ENCODE data around the gene PLA2G6. TPM values are rescaled to one million over a fixed set of nuclear protein-coding genes. Genes with fewer than 3 reads are reported as not detected.

Gene PLA2G6
- total and polyA plus RNA-seq, 9 of the 15 experiments (the other 6 are each of a cell fraction or from before 2014, with no cell fraction given) = 0.11 to 12.2 (median 9.7) TPM

DNA sequence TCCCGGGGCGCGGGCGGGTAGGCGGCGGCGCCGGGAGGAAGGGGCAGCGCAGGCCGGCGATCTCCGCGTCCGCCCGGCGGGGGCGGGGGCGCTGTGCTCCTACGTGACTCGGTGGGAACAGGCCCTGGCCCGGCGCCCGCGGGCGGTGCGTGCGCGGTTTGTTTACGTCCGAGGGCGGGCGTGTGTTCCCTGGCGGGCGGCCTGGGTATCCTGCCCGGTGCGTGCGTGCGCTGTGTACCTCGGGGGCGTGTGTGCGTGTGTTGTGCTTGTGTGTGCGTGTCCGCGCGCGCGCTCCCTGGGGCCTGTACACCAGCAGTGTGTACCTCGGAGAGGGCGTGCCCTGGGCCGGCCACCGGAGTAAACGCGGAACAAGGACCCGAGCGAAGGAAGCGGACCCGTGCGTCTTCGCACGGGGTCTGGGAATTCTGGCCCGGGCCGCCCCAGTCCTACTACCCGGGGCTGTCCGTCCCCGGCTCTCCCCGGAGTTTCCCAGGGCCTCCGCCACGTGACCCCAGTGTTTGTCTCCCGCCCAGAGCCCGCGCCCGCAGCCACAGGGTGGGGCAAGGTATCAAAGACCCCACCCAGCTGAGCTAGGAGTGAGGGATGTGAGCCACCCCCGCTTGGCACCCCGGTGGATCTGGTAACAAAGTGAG lies 20.9 kb upstream of the PLA2G6 start (continued):
- TF ChIP-seq, protein P1, sequence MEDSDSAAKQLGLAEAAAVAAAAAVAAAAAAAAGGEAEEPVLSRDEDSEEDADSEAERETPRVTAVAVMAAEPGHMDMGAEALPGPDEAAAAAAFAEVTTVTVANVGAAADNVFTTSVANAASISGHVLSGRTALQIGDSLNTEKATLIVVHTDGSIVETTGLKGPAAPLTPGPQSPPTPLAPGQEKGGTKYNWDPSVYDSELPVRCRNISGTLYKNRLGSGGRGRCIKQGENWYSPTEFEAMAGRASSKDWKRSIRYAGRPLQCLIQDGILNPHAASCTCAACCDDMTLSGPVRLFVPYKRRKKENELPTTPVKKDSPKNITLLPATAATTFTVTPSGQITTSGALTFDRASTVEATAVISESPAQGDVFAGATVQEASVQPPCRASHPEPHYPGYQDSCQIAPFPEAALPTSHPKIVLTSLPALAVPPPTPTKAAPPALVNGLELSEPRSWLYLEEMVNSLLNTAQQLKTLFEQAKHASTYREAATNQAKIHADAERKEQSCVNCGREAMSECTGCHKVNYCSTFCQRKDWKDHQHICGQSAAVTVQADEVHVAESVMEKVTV (CRISPR knock-in tag; IDR thresholded peaks at IDR 0.05) = no peak
- no peak for TF ChIP-seq SMAD4 (CRISPR knock-in tag; conservative IDR thresholded peaks at IDR 0.05)
- TF ChIP-seq GTF3C2 (IDR thresholded peaks at IDR 0.05; ENCODE audit: borderline replicate concordance, extremely low read depth, insufficient read length) = no peak
- no peak for TF ChIP-seq SREBF2 (CRISPR knock-in tag; IDR thresholded peaks at IDR 0.05)
- TF ChIP-seq BHLHE40 (IDR thresholded peaks at IDR 0.05; ENCODE audit: low read length) = peak; percentile 44
- TF ChIP-seq SLC30A9 (CRISPR knock-in tag; IDR thresholded peaks at IDR 0.05) = no peak
- TF ChIP-seq ZNF695 (CRISPR knock-in tag; IDR thresholded peaks at IDR 0.05) = no peak
- TF ChIP-seq XRCC4 (IDR thresholded peaks at IDR 0.05; ENCODE audit: extremely low read depth, insufficient read depth, insufficient read length) = no peak
- TF ChIP-seq, protein P2, sequence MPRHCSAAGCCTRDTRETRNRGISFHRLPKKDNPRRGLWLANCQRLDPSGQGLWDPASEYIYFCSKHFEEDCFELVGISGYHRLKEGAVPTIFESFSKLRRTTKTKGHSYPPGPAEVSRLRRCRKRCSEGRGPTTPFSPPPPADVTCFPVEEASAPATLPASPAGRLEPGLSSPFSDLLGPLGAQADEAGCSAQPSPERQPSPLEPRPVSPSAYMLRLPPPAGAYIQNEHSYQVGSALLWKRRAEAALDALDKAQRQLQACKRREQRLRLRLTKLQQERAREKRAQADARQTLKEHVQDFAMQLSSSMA (CRISPR knock-in tag; IDR thresholded peaks at IDR 0.05) = no peak
- no peak for TF ChIP-seq GATAD2A (IDR thresholded peaks at IDR 0.05)
- no peak for TF ChIP-seq RFX7 (CRISPR knock-in tag; IDR thresholded peaks at IDR 0.05)
- peak; percentile 8 to 14; a peak in 1 of 4 replicates for TF ChIP-seq MAZ (CRISPR knock-in tag; conservative IDR thresholded peaks at IDR 0.05 in 1 of 2, IDR thresholded peaks at IDR 0.05 in 1 of 2)
- no peak for TF ChIP-seq NFIX (CRISPR knock-in tag; IDR thresholded peaks at IDR 0.05; ENCODE audit: low read depth)
- TF ChIP-seq, protein P3, sequence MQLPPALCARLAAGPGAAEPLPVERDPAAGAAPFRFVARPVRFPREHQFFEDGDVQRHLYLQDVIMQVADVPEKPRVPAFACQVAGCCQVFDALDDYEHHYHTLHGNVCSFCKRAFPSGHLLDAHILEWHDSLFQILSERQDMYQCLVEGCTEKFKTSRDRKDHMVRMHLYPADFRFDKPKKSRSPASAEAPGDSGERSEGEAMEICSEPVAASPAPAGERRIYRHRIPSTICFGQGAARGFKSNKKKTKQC (CRISPR knock-in tag; IDR thresholded peaks at IDR 0.05) = no peak
- no peak for TF ChIP-seq WHSC1 (IDR thresholded peaks at IDR 0.05; ENCODE audit: low read length)
- TF ChIP-seq, protein P4, sequence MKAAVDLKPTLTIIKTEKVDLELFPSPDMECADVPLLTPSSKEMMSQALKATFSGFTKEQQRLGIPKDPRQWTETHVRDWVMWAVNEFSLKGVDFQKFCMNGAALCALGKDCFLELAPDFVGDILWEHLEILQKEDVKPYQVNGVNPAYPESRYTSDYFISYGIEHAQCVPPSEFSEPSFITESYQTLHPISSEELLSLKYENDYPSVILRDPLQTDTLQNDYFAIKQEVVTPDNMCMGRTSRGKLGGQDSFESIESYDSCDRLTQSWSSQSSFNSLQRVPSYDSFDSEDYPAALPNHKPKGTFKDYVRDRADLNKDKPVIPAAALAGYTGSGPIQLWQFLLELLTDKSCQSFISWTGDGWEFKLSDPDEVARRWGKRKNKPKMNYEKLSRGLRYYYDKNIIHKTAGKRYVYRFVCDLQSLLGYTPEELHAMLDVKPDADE (conservative IDR thresholded peaks at IDR 0.05; ENCODE audit: control insufficient read depth, low read depth, low read length) = peak; percentile 59
- no peak for TF ChIP-seq ZNF668 (CRISPR knock-in tag; IDR thresholded peaks at IDR 0.05)
- no peak for TF ChIP-seq MBD1 (CRISPR knock-in tag; IDR thresholded peaks at IDR 0.05)

Measured in K562 (cell line).